GM08714 (cell line): ENCODE measurements around the gene STPG2.

ENCODE experiments used
- H3K4me3 ChIP-seq: fragments of 200-500 bp; sonication (Bioruptor generic); 2 replicates; pipeline ENCODE4 v1.5.1; 2014; ENCODE audit warnings: mild to moderate bottlenecking, low read length, inconsistent platforms
- ZNF274 ChIP-seq: IDR thresholded peaks from 2 replicates; pipeline ENCODE4 v1.6.1; 2012; ENCODE audit warnings: mild to moderate bottlenecking, low read depth, low read length

STPG2 gene

DNA sequence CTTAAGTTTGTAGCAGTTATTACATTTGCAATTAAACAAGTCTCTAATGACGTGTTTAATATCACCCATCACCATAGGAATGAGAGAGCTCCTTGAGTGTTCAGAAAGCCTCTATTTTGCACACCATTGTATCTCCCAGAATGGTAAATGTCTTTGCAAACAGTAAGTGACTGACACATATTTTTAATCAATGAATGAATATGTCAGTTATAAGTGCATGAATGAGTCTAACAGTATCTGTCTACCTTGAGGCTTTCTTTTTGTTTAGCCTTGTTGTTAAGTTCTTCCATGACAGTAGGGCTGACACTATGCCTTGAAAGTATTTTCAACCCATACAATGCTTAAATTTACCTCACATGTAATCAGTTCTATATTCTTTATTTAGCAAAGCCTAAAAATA is 292.2 kb downstream of the STPG2 start:
- no peak overlapping the region for H3K4me3 ChIP-seq
- no peak for TF ChIP-seq ZNF274

GRCh38 chr4:97845758-97846157 is 297.5 kb downstream of the STPG2 start:
- no peak overlapping the region for H3K4me3 ChIP-seq
- no peak for TF ChIP-seq ZNF274

DNA sequence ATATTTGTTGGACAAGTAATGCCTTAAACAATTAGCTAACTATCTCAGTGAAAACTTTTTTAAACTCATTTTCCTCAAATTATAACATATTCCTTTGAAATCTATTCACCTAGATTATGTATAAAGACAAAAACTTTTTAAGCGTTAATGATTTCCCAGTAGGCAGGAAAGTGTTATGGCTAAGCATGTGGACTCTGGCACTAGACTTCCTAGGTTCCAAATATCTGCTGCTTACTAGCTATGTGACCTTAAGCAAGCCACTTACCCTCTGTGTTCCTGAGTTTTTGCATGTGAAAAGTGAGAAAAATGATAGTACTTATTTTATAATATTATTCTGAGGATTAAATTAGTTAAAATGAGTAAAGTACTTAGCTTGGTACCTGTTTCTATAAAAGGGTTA is 301.8 kb downstream of the STPG2 start:
- no peak overlapping the region for H3K4me3 ChIP-seq
- no peak for TF ChIP-seq ZNF274

DNA sequence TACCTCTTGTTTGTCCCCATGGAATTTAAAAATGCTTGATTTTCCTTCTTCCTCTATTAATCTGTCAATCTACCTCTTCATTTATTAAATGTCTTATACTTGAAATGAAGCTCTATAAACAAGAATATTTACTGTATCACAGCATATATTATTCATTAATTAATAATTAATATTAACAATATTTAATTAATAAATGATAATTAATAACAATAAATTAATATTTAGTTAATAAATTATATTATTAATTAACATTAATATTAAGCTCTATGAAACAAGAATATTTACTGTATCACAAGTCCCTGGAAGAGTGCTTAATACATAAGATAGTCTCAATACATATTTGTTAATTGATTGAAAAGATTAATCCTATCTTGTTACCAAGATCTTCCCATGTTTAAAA is 306.6 kb downstream of the STPG2 start:
- no peak overlapping the region for H3K4me3 ChIP-seq
- no peak for TF ChIP-seq ZNF274

DNA sequence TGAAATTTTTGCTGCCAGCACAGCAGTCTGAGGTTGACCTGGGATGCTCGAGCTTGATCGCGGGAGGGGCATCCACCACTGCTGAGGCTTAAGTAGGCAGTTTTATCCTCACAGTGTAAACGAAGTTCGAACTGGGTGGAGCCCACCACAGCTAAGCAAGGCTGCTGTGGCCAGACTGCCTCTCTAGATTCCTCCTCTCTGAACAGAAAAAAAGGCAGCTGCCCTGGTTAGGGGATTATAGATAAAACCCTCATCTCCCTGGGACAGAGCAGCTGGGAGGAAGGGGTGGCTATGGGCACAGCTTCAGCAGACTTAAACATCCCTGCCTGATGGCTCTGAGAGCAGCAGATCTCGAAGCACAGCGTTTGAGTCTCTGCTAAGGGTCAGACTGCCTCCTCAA is 314.6 kb downstream of the STPG2 start:
- TF ChIP-seq ZNF274: no peak
- no peak overlapping the region for H3K4me3 ChIP-seq

DNA sequence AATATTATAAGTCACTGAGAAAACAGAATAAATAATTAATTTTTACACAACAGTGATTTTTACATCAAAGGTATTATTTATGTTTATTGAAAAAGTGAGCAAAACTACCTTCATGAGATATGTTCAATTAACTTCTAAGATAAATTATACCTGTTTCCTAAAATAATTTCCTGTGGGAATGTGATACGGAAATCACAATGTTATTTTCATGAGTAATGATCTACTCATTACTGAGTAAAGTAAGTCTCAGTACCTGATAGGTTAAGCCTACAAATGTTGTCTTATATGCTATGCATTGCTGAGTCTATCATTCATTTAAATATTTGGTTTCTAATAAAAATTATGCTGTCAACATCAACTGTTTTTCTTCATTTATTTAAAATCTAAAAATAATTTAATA is 324.0 kb downstream of the STPG2 start:
- no peak overlapping the region for H3K4me3 ChIP-seq
- TF ChIP-seq ZNF274: no peak

- no peak overlapping the region for H3K4me3 ChIP-seq
- no peak for TF ChIP-seq ZNF274
Observed at GRCh38 chr4:97812768-97813167, 330.5 kb downstream of the STPG2 start.

- TF ChIP-seq ZNF274: no peak
- no peak overlapping the region for H3K4me3 ChIP-seq
Observed at GRCh38 chr4:97786306-97786920, 356.9 kb downstream of the STPG2 start.

GRCh38 chr4:97778174-97778573 is 365.1 kb downstream of the STPG2 start:
- no peak overlapping the region for H3K4me3 ChIP-seq
- TF ChIP-seq ZNF274: no peak

DNA sequence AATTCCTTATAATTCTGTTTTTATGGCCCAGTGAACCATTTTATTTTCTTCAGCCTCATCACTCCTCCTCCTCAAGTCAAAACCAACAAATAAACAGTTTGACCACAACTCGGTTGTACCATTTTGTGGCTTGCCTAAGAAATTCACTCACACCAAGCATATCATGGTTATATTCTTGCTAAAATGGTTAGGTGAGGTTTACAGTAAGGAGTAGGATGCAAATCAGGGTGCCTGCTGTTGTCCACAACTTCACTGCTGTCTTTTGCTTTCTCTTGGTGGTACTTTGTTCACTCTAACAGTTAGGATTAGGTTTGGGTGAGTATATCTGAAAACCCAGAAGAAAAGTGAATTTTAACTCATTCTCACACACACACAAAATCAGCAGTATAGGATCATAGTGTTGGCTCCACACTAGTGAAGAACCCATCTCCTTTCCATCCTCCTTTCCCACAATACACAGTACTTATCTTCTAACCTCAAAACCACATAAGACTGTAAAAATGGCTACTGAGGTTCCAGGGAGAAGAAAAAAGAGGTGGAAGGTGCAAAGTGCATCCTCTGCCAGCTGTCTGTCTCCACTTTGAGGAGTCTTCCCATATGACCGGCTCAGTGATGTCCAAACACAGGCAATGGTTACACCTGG is 368.8 kb downstream of the STPG2 start:
- no peak overlapping the region for H3K4me3 ChIP-seq
- TF ChIP-seq ZNF274: no peak

GRCh38 chr4:97770222-97770621 is 373.1 kb downstream of the STPG2 start:
- H3K4me3 ChIP-seq: no peak overlapping the region
- TF ChIP-seq ZNF274: no peak

GRCh38 chr4:97762115-97762512 is 381.2 kb downstream of the STPG2 start:
- no peak for TF ChIP-seq ZNF274

DNA sequence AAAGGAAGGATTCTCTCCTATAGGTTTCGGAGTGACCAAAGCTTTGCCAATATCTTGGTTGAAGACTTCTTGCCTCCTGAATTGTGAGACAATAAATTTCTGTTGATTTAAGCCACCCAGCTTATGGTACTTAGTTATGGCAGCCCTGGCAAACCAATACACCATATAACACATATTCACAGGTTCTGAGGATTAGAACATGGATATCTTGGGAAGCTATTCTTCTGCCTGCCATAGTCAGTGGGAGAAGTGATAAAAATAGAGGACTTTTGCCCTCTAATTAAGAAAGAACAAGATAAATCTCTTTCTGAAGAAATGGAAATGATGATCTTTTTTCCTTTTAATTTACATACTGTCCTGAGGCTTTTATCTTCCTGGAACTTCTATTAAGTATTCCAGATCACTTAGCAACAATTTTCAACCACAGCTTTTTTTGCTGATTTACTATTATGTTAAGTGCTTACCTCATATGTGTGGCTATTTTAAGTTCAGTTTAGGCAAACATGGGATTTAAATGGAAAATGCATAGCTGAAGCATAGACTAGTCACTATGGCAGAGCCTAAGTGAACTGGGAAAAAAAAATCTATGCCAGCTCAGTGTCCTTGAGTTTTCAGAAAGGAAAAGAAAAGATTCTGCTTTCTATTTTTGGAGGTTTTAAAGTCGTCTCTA is 381.7 kb downstream of the STPG2 start:
- H3K4me3 ChIP-seq: no peak overlapping the region
- no peak for TF ChIP-seq ZNF274

More at GRCh38 chr4:97762115-97762512, 381.2 kb downstream of the STPG2 start:
- H3K4me3 ChIP-seq: no peak overlapping the region

GRCh38 chr4:97759785-97760184 is 383.5 kb downstream of the STPG2 start:
- no peak overlapping the region for H3K4me3 ChIP-seq
- no peak for TF ChIP-seq ZNF274

GRCh38 chr4:97752599-97752998 is 390.7 kb downstream of the STPG2 start:
- no peak for TF ChIP-seq ZNF274
- H3K4me3 ChIP-seq: no peak overlapping the region
